Measurements from ENCODE around the gene LOXL1.

Gene LOXL1

DNA sequence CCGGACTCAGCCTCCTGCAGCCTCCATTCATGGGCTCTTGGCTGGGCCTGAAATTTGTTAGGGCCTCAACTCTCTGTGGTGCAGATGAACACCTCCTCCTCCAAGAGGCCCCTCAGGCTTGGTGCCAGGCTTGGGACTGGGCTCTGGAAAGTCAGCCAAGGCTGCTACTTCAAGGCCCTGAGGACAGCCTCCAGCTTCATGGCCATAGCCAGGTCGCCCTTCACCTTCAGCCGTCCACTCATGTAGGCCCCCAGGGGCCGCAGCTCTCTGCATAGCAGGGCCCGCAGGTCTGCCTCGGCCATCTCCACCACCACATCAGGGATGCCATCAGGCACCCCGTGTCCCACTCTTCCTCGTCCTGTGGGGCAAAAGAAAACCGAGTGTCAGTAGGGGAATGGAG is 57.5 kb downstream of the LOXL1 start:
- no peak for DNase-seq

DNA sequence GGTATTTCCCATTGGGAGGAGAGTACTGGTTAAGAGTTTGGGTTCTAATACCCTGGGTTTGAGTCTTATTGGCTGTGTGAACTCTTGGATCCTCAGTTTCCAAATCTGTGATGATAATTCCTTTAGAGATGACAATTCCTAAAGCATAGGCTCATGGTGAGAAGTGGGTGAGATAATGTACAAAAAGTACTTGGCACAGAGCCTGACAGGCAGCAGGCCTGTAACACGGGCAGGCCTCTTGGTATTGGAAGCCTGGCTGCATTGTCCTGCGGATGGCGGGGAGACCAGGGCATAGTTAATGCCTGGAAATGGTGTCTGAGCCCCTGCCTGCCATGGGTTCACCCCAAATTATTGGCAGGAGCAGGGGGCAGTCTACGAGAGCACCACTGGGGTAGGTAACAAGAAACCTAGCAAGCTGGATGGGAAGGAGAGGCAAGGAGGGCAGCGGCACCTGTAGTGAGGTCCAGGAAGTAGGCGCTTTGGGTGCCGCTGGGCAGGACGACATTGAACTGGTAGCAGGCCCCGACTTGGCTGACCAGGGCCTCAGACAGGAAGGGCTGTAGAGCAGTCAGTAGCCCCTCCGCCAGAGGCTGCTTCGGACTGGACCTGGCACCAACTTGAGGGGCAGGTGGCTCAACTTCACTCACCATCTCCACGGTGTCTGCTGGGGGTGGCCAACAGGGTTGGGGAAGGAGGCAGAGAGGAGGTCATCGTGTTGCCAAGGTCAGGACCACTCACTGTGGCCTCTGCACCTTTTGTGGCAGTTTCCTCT is 58.1 kb downstream of the LOXL1 start:
- DNase-seq, result peak; percentile 18

GRCh38 chr15:73985101-73985873 is 59.0 kb downstream of the LOXL1 start:
- peak; percentile 28 for DNase-seq

DNA sequence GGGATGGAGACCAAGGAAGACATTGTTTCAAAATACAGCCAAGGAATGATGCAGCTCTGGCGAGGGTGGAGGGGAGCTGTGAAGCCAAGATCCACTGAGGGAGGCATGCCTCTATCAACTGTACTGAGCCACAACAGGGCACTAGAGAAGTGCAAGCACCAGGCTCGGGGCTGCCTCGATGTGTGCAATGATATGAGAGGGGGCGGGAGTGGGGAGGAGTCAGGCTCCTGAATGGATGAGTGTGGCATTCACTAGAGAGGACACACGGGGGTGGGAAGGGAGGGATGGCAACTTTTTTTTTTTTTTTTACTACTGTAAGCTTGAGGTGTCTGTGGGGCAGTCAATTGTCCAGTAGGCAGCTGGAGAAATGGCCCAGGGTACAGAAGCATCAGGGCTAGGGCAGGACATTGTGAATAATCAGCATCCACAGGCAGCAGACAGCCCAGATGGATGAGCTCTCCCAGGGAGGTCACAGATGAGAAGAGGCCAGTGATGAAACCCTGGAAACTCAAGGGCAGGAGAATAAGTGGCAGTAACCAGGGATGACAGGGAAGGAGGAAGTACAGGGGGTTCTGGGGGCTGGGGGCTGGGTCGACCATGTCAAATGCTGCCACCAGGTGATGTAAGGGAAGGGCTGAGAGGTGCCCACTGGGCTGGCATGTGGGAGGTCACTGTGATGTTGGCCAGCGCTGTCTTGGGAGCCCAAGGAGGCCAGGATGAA is 60.0 kb downstream of the LOXL1 start:
- no peak for DNase-seq

GRCh38 chr15:73986776-73987056 is 60.5 kb downstream of the LOXL1 start:
- DNase-seq, result no peak

GRCh38 chr15:73987250-73987649 is 61.0 kb downstream of the LOXL1 start:
- no peak for DNase-seq

DNA sequence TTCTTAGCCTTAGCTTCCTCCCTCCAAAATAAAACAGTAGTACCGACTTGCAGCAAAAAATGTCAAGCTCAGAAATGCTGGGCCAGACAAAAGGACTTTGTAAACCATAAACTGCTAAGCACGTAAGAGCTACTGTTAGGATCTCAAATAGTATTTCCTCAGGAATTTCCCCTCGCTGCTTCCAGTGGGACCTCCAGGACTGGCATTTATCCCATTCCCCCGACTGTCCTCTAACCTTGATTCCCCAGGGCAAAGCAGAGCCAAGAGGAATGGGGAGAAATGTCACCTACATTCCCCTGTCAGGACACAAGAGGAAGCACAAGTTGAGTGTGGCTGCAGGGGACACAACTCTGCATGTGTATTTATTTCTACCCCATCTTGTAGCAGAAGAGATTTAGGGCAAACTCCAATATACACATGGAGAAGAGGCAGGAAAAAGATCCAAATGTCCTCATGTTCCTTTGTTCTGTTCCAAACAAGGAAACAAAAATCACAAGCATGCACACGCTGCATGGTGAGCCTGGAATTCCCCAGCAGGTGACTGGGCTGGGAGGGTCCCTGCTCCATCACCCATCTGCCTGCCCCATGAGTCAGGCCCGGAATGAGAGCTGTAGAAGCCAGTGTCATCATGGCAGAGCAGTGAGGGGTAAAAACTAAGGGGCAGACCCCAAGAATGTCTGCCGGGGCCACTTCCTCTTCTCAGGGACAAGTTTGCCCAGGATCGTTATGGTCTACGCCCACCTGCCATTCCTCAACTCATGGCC is 61.6 kb downstream of the LOXL1 start:
- no peak for DNase-seq

DNA sequence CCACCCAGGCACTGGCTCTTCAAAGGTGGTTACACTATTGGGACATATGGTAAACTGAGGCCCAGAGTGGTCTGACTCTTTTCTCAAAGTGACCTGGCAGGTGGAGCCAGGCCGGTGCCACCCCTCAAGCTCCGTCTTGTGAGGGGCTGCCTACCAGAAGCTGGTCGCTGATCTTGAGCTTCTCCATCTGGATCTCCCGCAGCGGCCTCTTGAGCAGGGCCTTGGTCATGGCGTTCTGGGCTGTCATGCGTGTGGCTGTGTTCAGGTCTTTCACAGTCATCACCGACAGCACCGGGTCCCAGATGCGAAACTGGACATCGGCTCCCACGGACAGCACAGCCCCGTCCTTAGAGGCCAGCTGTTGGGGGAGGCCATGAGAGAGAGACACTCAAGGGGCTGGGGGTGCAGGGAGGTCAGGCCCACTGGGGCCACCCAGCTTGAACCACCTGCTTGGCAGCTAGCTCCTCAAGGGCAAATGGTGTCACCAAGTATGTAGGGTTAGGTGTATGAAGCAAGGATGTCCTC is 62.2 kb downstream of the LOXL1 start:
- no peak for DNase-seq

GRCh38 chr15:73989001-73989798 is 62.9 kb downstream of the LOXL1 start:
- DNase-seq, result no peak

- DNase-seq, result no peak
Measured at GRCh38 chr15:73990250-73991005, 64.2 kb downstream of the LOXL1 start.

- DNase-seq, result peak; percentile 18
Measured at GRCh38 chr15:73991260-73991659, 65.0 kb downstream of the LOXL1 start.

DNA sequence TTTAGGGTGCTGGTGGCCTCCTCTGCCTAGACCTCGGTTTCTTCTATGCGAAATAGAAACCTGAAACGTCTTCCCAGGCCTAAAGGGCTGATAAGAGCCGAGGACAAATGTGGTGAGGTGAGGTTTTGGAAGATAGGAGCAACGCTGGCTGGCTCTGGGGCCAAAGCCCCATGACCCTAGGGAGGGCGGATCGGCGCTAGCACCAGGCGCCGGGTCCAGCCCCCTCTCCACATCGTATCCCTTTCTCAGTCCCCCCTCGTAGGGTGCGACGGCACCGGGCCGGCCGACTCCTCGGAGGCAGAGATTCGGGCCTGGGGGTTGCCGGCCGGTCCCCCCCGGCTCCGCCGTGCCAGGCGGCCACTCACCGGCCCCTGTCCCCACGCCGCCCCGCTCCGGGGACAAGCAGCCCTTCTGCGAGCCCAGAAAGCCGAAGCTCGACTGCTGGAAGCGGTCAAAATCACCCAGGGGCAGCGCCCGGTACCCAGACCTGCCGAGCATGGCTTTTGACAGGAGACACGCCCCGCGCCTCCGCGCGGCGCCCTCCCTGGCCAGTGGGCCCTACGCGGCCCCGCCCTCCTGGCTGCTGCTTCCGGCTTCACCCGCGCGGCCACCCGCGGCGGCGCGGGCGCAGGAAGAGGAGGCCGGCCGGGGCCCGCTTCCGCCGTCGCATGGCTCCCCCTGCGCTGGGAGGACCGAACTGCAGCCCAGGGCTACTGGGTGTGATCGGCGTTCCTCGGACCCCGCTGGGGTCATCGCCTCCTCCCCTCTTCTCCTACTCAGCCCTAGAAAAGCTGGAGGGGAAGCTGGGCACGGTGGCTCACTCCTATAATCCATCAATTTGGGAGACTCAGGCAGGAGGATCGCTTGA is 65.7 kb downstream of the LOXL1 start, which contains the start of gene STOML1:
Gene STOML1, minus strand, starts transcription at position 570 of the 868 bp plus-strand sequence. Its CDS starts 72 bp downstream, at position 498.
- peak; percentile 99 for DNase-seq

DNA sequence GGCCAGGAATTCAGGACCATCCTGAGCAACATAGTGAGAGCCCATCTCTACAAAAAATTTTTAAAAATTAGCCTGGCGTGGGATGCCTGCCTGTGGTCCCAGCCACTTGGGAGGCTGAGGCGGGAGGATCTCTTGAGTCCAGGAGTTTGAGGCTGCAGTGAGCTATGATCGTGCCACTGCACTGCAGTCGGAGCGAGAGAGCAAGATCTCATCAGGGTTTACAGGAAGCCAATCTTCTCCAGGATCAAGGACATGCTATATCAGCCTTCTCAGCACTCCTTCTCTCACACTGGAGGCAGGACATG is 66.3 kb downstream of the LOXL1 start:
- DNase-seq, result no peak

DNA sequence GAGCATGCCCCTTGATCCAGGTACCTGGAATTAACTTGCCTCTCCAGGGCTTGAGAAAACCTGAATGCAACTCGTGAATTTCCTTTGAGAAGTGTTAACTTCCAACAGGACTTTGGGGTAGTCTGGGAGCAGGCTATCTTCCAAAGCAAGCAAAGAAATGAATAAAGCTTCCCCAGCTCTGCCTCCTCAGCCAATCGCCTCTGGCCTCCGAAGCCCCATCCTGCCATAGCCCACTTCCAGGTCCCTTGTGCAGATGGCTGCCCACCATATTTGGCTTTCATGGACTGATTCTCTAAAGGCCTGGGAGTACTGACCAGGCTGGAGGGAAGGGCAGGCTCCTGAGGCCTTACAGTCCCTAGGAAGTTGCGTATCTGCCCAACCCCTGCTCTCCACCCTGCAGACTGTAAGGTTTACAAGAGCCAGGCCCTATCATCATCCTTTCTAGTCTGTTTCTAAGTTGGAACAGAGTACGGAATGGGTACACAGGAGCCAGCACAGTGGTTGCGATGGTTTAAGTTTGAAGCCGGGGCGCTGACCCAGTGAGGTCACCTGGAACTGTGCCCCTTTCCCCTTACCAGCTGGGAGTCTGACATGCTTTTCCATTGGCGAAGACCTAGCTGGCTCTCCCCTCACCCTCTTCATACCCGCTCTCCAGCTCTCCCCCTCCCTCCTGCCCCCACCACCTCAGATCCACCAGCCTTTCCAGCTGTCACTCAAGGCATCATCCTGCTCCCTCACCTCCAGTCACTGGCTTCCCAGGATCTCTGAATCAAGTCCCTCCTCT is 67.1 kb downstream of the LOXL1 start:
- peak; percentile 25 for DNase-seq

- DNase-seq, result peak; percentile 96
Measured at GRCh38 chr15:73994413-73994883, 68.2 kb downstream of the LOXL1 start, which contains the start of gene PML. TSS of gene PML (plus strand) at chr15:73994716. CDS start at chr15:73994813, 97 bp downstream.

DNA sequence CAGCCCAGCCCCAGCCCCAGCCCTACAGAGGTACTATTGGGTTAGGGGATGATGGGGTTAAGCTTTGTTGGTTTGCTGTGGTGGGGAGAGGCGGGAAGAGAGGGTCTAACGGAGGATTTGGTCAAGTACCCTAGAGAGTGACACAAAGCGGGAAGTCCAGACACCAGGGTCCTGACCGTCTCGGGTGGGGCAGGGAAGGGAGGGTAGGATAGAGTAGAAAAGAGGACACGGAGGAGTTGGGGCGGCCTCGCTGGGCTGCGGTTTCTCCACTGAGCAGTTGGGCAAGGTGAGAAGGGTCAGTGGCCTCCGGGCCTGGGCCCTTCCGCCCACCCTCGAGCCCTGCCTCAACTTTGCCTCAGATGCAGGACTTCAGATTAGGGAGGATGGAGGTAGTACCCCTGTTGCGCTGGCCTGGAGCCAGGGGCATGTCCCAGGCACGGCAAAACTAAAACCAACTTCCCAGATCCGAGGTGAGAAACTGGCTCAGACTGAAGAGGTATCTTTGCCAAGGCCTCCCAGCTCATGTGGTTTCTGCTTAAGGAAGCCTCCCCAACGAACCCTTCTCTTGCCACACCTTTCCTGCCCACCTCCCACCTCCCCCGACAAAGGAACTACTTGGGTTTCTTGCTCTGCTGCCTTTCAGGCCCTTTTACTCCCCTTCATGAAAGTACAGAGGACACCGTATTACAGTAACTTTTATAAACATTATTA is 68.8 kb downstream of the LOXL1 start:
- peak; percentile 43 for DNase-seq

DNA sequence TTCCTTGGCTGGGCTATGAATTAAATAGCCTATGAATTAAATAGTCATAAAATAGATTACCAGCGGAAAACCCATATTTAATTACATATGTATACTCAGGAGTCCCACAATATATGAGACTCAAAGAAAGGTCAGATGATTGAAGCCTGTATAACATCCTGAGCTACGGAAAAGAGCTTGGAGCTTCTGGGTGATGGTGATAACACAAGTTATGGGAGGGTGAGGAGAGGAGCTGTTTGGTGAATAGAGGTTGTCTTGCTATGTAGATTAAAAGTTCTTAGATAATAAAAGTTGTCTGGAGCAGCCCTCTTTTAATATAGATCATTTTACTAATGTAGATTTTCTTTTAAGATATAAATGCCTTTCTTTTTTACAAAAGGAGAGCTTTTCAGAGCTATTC is 70.0 kb downstream of the LOXL1 start:
- DNase-seq, result no peak

GRCh38 chr15:73996939-73997338 is 70.7 kb downstream of the LOXL1 start:
- DNase-seq, result no peak

All from stimulated activated CD8-positive, alpha-beta memory T cell treated with anti-CD3 and anti-CD28 coated beads, Interleukin-4, amount 100 ng/mL, for 48 hours (primary cell).